ENCODE measurements around the gene DCLK3. TPM values are rescaled to one million over a fixed set of nuclear protein-coding genes. Genes with fewer than 3 reads are reported as not detected.

Gene DCLK3, protein sequence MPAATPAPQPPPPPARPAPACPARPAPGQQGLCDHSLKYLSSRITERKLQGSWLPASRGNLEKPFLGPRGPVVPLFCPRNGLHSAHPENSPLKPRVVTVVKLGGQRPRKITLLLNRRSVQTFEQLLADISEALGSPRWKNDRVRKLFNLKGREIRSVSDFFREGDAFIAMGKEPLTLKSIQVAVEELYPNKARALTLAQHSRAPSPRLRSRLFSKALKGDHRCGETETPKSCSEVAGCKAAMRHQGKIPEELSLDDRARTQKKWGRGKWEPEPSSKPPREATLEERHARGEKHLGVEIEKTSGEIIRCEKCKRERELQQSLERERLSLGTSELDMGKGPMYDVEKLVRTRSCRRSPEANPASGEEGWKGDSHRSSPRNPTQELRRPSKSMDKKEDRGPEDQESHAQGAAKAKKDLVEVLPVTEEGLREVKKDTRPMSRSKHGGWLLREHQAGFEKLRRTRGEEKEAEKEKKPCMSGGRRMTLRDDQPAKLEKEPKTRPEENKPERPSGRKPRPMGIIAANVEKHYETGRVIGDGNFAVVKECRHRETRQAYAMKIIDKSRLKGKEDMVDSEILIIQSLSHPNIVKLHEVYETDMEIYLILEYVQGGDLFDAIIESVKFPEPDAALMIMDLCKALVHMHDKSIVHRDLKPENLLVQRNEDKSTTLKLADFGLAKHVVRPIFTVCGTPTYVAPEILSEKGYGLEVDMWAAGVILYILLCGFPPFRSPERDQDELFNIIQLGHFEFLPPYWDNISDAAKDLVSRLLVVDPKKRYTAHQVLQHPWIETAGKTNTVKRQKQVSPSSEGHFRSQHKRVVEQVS
- total RNA-seq (2022; extraction: Qiagen RNA extraction; ENCODE audit: low read depth) = not detected in 5 replicates

DNA sequence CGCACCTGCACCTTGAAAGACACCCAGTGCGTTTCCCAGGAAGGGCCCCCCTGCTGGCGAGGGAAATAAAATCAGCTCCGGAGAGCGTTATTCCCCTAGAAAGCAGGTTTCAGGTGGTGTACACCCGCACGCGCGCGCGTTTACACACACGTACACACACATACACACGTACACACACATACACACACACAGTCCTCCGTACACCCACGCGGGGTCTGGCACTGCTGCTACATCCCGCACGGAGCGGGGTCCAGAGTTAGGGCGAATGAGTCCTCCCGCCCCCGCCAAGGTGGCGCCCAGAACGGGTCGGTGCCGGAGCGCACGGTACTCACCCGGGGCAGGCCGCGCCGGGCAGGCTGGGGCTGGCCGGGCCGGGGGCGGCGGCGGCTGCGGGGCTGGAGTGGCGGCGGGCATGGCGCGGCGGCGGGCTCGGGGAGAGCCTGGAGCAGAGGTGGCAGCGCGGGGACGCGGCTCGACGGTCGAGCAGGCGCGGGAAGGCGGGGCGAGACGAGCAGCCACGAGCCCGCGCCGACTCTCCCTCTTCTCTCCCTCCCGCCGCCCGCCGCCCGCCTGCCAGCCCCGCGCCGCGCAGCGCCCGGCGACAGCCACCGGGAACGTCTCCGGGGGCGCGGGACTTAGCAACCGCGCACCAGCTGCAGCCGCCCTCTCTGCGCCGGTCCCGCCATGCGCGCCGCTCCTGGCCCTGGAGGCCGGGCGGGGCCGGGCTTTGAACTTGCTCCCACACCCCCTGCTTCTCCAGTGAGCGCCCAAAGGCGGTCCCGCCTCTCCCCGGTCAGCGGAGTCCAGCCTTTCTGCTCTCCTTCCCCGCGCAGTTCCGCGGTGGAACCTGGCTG, at the start of gene DCLK3:
Gene DCLK3 (minus strand): TSS at position 704 of the 854 bp plus-strand sequence. CDS start 290 bp downstream, at position 414.

Other genes starting within 250 kb of the DCLK3 start
- gene TRANK1, start 180.5 kb upstream of the DCLK3 start, total RNA-seq (2022; extraction: Qiagen RNA extraction; ENCODE audit: low read depth) = 1.5 to 2.0 TPM (median 1.8 TPM) in 5 replicates
- 4.8 to 8.0 TPM (median 7.4 TPM) in 5 replicates for gene EPM2AIP1, start 228.6 kb upstream of the DCLK3 start, total RNA-seq (2022; extraction: Qiagen RNA extraction; ENCODE audit: low read depth)
- 32.8 to 39.8 TPM (median 35.5 TPM) in 5 replicates for gene MLH1, start 229.0 kb upstream of the DCLK3 start, total RNA-seq (2022; extraction: Qiagen RNA extraction; ENCODE audit: low read depth)